GM10847 (cell line): ENCODE data around the gene IL1RAPL1.

Source experiments
- POLR2A ChIP-seq: IDR thresholded peaks from 2 replicates; pipeline ENCODE4 v1.6.1; 2011; ENCODE audit not compliant: insufficient read length; ENCODE audit errors: extremely low read depth

IL1RAPL1 gene

DNA sequence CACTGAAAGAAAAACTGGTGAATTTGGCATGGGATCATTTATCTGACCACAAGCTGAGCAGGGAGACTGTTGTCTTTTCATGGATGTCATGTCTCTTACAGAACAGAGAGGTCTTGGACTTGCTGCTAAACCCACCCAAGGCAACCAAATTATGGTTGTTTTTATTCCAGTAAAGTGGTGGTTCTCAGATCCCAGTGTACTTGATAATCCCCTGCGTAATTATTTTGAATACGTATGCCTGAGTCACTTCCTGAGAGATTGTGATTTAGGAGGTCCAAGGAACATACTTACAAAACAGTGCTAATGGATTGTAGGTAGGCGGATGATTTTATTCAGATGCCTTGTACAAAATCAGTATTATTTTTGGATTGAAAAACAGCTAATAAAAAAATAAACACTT, 585.6 kb downstream of the IL1RAPL1 start:
- TF ChIP-seq POLR2A: no peak

- no peak for TF ChIP-seq POLR2A
These were observed 600.0 kb downstream of the IL1RAPL1 start for GRCh38 chrX:29187264-29187663.

- no peak for TF ChIP-seq POLR2A
These were observed 609.3 kb downstream of the IL1RAPL1 start for GRCh38 chrX:29196501-29196900.

- TF ChIP-seq POLR2A: no peak
These were observed 628.0 kb downstream of the IL1RAPL1 start for GRCh38 chrX:29215251-29215650.

- no peak for TF ChIP-seq POLR2A
These were observed 638.4 kb downstream of the IL1RAPL1 start for GRCh38 chrX:29225670-29226069.

GRCh38 chrX:29229802-29230201, 642.6 kb downstream of the IL1RAPL1 start:
- no peak for TF ChIP-seq POLR2A

GRCh38 chrX:29231800-29232199, 644.6 kb downstream of the IL1RAPL1 start:
- no peak for TF ChIP-seq POLR2A

DNA sequence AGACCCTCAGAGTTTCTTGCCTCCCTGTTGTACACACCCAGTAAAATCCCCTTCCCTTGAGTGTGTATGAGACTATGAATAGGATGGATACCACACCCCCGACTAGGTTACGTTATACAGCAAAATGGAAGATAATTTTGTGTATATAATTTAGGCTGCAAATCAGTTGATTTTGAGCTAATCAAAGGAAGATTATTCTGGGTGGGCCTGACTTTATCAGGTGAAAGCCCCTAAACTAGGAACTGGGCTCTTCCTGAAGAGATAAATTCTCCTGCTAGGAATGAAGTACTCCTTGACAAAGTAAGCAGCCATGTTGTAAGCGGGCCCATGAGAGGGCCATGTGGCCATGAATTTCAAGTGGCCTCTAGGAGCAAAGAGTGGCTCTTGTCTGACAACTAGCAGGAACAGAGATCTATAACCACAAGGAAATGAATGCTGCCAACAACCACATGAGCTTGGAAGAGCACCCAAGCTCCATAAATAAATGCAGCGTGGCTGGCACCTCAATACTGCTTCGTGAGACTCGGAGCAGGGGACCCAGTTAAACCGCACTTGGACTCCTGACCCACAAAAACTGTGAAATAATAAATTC, 646.4 kb downstream of the IL1RAPL1 start:
- no peak for TF ChIP-seq POLR2A

- TF ChIP-seq POLR2A: no peak
These were observed 650.7 kb downstream of the IL1RAPL1 start for GRCh38 chrX:29237972-29238371.

DNA sequence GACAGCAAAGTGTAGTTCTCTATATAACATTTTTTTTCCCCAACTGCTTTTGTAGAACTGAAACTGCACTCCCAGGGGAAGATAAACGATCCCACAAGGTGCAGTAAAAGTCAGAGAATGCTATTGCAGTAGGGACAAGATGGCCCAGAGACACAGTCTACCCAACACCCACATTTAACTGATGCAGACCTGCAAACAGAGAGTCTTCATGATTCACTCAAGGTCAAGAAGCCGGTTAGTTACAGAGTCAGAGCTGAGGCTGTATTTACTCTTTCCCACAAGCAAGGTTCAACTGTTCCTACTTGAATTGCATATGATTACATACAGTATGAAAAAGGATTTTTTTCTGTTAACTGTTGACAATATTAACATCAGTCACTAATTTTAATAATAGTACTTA, 654.6 kb downstream of the IL1RAPL1 start:
- no peak for TF ChIP-seq POLR2A

- TF ChIP-seq POLR2A: no peak
These were observed 655.6 kb downstream of the IL1RAPL1 start for GRCh38 chrX:29242856-29243255.

GRCh38 chrX:29243942-29244341, 656.7 kb downstream of the IL1RAPL1 start:
- no peak for TF ChIP-seq POLR2A

GRCh38 chrX:29254515-29254914, 667.3 kb downstream of the IL1RAPL1 start:
- no peak for TF ChIP-seq POLR2A

GRCh38 chrX:29257521-29257920, 670.3 kb downstream of the IL1RAPL1 start:
- TF ChIP-seq POLR2A: no peak

GRCh38 chrX:29269390-29269789, 682.1 kb downstream of the IL1RAPL1 start:
- TF ChIP-seq POLR2A: no peak

DNA sequence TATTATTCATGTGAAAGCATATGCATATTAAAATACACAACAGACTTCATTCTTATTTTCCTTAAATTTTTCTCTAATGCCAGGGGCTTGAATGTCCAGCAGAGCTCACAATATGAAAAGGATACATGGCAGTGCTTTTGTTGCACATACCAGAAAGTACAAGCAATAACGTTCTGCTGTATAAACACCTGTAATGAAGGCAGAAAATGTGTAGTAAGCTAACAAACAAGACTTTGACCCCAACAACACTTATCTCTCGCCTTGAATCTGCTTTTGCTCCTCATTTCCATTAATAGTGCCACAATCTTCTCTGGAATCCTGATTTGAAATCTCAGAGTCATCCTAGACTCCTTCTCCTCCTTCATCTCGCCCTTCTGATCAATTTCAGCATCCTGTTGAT, 687.3 kb downstream of the IL1RAPL1 start:
- TF ChIP-seq POLR2A: no peak

GRCh38 chrX:29275928-29276327, 688.7 kb downstream of the IL1RAPL1 start:
- TF ChIP-seq POLR2A: no peak
